AG08395 (cell line): ENCODE data around the gene CFTR.

Experiments used
- DNase-seq: peaks from one replicate; pipeline ENCODE4 v3.0.0; 2012; ENCODE audit warnings: mixed read lengths, low spot score

CFTR gene

DNA sequence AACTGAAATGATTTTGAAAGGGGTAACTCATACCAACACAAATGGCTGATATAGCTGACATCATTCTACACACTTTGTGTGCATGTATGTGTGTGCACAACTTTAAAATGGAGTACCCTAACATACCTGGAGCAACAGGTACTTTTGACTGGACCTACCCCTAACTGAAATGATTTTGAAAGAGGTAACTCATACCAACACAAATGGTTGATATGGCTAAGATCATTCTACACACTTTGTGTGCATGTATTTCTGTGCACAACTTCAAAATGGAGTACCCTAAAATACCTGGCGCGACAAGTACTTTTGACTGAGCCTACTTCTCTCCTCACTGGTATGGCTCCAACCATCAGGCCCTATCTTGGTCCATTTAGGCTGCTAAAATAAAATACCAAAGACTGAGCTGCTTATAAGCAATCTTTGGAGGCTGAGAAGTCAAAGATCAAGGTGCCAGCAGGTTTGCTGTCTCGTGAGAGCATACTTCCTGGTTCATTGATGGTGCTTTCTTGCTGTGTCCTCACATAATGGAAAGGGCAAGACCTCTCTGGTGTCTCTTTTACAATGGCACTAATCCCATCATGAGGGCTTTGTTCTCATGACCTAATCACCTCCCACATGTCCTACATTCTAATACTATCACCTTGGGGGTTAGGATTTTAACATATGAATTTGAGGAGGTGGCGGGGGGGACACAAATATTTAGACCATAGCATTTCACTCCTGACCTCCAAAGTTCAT lies 173.3 kb downstream of the CFTR start:
- DNase-seq: no peak

DNA sequence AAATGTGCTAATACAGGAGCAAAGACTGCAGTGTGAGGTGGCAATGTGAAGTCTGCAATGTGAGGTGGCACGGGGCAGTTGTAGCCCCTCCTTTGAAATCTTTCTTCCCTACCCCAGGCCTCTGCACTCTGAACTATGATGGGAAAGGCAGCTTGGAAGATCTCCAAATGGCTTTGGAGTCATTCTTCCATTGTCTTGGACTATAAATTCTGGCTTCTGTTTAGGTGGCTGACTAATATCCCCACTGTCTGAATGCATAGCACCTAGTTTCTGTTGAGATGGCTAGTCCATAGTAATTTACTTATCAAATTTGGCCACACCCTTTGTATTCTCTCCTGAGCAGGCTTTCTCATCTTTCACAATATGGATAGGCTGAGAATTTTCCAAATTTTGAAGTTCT lies 175.0 kb downstream of the CFTR start:
- no peak for DNase-seq

DNA sequence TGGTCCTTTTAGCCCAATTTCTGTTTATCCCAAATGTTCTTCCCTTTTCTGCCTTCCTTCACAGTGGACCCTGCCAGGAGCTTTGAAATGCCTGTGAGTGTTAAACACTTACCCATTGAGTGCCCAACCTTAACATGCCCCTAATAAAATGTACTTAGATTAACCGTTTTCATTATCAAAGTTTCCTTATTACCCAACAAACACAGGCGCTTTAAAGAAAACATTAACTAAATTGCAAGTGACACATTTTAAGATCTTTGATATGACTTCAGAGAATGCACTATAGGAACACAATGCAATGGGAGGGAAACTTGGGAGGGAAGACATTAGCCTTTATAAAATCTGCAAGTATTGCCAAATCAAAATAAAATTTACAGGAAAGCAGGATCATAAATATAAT lies 177.0 kb downstream of the CFTR start:
- DNase-seq: no peak

DNA sequence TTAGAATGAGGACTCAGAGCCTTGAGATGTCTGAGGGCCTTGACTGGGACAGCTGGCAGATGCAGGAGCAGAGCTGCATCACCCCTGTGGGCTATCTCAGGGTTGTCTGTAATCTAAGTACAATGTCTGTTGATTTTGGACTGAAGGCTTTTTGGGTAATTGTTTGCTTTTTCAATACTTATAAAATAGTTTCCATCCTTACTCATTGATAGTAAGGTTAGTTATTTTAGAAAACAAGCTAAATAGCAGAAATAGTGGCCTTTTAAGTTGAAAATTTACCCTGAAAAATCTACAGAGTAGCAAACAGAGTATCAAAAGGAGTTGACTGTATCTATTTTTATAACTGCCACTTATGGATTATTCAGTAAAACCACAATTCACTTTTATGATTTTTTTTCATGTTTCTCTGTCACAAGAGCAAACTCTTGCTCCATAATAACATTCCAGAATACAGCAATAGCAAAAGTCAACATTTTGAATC lies 179.7 kb downstream of the CFTR start:
- no peak for DNase-seq

DNA sequence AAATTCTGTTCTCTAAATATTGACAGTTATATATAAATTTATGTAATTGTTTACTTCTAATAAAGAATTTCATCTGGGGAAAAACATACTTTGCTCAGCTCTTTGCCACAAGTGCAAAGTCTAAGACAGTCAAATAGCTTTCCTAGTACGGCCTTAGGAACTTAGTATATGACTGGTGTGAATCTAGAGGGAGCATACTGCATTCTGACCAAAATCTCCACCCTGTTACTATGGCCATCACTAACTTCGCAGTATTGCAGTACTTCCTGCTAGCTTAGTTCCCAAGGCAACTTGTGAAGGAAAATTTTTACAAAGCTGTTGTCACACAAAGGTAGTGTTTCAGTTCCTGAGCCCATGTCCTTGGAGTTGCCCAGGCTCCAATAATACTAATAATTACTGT lies 181.5 kb downstream of the CFTR start:
- DNase-seq: no peak

DNA sequence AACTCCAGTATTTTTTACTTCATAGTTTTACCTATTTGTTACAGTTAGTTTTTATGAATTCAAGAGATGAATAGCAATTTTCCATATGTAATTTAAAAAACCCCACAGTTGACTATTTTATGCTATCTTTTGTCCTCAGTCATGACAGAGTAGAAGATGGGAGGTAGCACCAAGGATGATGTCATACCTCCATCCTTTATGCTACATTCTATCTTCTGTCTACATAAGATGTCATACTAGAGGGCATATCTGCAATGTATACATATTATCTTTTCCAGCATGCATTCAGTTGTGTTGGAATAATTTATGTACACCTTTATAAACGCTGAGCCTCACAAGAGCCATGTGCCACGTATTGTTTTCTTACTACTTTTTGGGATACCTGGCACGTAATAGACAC lies 184.2 kb downstream of the CFTR start:
- DNase-seq: no peak

DNA sequence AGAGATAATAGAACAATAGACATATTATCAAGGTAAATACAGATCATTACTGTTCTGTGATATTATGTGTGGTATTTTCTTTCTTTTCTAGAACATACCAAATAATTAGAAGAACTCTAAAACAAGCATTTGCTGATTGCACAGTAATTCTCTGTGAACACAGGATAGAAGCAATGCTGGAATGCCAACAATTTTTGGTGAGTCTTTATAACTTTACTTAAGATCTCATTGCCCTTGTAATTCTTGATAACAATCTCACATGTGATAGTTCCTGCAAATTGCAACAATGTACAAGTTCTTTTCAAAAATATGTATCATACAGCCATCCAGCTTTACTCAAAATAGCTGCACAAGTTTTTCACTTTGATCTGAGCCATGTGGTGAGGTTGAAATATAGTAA lies 185.5 kb downstream of the CFTR start:
- no peak for DNase-seq

DNA sequence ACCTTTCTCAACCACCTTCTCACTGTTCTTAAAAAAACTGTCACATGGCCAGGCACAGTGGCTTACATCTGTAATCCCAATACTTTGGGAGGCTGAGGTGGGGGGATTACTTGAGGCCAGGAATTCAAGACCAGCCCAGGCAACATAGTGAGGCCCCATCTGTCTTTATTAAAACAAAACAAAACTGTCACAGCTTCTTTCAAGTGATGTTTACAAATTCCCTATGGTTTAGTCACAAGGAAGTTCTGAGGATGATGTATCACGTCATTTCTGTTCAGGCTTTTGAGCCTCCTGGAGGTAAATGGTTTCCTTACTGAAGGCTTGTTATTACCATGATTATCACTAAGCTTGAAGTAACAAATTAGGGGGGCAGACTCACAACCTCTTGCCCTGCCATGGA lies 186.2 kb downstream of the CFTR start:
- DNase-seq: no peak

DNA sequence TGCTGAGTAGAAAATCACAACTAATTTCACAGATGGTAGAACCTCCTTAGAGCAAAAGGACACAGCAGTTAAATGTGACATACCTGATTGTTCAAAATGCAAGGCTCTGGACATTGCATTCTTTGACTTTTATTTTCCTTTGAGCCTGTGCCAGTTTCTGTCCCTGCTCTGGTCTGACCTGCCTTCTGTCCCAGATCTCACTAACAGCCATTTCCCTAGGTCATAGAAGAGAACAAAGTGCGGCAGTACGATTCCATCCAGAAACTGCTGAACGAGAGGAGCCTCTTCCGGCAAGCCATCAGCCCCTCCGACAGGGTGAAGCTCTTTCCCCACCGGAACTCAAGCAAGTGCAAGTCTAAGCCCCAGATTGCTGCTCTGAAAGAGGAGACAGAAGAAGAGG lies 186.9 kb downstream of the CFTR start:
- no peak for DNase-seq

DNA sequence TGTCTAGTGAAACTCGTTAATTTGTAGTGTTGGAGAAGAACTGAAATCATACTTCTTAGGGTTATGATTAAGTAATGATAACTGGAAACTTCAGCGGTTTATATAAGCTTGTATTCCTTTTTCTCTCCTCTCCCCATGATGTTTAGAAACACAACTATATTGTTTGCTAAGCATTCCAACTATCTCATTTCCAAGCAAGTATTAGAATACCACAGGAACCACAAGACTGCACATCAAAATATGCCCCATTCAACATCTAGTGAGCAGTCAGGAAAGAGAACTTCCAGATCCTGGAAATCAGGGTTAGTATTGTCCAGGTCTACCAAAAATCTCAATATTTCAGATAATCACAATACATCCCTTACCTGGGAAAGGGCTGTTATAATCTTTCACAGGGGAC lies 187.6 kb downstream of the CFTR start:
- no peak for DNase-seq

DNA sequence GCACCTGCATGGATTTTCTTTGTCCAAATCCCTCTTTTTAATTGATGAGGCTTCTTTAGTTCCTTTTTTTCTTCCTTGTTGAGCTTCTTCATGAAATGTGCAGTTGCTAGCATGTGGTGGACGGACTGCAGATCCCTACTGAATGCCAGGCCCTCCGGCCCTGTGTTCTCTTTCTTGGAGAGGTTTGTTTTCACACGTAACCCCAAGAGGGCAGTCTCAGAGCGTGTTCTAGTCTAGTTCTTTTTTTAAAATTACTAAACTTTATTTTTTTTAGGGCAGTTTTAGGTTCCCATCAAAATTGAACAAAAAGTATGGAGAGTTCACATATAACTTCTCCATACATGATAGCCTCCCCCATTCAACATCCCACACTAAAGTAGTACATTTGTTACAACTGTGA lies 190.0 kb downstream of the CFTR start:
- DNase-seq: no peak

DNA sequence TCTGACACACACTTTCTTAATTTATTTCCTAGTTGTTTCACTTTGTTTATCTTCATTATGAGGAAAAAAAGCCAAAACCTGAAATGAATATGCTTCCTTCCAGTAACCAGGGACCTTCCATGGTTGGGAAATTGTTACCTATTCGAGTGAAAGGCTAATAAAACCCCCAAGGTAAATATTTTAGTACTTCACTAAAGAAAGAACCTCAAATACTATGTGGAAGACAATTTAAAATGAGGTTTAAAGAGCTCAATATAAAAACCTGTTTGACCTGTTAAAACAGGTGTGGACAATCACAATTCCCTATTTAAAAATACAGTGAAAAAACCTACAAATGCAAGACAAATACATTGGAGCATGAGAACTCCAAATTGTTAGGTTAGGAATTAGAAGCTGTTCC lies 192.6 kb downstream of the CFTR start:
- DNase-seq: no peak

DNA sequence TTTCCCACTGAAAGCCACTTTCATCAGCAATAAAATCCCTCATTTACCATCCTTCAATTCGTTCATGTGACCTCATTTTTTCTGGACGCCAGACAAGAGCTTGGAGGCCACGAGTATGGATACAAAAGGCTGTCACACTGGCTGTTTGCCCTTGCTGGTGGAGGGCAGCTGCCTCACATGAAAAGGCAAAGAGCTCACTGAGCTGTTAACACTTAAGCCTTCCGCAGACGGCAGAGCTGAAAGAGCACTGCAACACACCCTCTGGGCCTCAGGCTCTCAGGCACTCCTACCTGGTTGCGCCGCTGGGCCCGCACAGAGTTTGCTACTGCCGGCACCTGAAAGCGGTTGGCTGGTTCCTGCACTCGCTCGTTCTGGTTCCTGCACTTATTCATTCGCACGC lies 193.5 kb downstream of the CFTR start:
- no peak for DNase-seq

DNA sequence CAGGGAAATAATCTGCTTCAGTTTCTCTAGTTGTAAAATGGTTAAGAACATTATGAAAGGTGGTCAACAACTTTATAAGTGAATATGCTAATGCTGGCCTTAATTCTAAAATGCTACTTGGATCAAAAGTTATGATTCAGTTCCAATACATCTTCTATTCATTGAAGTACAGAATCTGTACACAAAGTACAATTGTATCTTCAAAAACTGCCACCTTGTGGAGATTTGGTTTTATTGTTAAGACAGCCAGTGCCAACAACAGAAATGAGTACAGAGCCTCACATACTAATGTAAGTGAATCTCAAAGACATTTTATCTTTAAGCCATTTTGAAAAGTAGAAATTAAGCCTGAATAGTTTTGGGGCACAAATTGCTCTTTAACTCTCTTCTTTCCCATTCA lies 194.0 kb downstream of the CFTR start:
- peak; percentile 20 for DNase-seq

DNA sequence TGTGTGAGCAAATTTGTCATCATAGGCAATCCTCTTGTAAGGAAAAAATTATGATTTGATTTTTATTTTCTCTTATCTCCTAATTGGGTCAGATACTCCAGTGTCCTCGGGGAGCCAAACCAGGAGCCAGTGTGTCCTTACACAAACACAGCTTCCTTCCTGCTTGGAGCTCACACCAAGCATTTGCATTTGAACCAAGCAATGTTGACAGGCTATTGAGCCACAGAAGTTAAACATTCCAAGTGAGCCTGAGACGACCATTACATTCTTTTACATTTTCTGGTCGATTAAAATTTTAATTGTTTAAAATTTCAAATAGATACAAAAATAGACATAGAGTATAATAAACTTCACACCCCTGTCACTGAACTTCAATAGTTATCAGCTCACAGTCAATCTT lies 194.8 kb downstream of the CFTR start:
- no peak for DNase-seq

DNA sequence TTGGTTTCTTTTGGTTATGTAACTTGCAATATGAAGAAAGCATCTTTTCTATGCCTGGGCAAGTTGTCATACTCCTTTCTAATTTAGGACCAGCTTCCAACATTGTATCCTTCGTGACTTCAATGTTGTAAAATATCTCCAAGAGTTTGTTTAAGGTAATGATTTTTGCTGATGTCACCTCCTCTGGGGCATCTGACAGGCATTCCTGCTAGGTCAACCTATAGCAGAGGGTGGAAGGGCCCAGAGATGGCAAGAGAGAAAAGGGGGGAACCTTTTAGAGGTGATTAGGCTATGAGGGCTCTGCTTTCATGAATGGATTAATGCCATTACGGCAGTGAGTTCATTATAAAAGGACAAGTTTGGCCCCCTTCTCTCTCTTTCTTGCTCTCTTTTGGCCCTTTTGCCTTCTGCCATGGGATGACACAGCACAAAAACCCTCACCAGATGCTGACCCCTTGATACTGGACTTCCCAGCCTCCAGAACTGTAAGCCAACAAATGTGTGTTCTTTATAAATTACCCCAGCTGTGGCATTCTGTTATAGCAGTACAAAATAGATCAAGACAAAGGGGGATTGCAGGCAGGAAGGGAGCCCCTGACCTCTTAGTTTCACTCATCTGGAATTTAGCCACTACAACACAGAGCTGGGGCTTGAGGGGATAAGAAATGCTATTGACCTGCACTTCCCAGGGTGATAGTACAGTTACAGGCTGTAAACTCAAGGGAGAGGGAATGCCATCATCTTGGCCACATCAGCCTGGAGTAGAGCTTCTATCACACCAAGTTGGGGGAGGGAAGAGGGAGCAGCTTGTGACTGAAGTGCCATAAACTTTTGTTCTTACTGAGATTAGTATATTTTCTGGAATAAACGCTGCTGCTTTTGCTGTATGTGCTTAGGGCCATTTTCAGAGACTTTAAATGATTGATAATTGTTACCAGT lies 195.9 kb downstream of the CFTR start:
- no peak for DNase-seq

DNA sequence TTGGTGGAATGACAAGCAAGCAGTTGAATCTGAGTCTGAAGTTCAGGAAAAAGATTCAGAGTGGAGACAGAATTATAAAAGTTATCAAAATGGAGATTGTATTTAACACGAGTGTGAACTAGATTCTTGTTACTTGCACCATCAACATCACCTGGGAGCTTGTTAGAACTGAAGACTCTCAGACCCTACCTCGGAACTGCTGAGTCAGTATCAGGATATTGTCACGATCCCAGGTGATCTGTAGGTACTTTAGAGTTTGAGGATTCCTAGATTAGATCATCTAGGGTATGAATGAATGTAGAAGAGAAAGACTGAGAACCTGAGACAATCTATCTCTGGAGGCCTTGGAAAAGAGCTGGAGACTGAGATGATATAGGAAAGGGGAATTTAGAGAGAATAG lies 199.3 kb downstream of the CFTR start:
- DNase-seq: no peak

DNA sequence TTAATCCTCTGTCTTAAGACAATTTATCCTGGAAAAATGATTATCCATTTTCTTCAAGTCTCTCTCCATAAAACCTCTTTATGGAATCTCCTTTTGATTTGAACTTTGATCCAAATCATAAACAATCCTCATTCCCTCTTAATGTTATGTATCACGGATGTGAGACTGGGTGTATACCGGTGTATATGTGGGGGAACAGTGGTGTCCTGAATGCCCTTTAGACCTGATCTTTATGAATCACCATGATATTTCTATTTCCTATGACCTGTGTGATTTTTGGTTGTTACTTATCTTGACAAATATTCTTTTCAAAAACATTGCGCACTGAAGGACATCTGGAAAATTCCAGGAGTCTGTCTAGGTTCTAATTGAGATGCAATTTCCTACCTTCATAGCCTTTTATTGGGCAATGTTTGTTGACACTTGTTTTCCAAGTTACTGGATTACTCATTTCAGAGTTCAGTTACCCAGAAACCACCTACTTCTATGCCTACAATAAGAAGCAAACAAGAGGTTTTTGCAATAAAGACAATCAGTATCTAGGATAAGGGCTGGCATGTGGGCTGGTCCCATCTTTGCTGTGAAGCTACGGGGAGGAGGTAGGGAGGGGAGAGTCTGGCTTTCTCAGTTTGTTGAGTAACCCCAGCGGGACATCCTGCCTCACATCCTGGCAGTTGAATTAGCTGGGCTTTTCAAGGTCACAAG lies 203.0 kb downstream of the CFTR start:
- no peak for DNase-seq

DNA sequence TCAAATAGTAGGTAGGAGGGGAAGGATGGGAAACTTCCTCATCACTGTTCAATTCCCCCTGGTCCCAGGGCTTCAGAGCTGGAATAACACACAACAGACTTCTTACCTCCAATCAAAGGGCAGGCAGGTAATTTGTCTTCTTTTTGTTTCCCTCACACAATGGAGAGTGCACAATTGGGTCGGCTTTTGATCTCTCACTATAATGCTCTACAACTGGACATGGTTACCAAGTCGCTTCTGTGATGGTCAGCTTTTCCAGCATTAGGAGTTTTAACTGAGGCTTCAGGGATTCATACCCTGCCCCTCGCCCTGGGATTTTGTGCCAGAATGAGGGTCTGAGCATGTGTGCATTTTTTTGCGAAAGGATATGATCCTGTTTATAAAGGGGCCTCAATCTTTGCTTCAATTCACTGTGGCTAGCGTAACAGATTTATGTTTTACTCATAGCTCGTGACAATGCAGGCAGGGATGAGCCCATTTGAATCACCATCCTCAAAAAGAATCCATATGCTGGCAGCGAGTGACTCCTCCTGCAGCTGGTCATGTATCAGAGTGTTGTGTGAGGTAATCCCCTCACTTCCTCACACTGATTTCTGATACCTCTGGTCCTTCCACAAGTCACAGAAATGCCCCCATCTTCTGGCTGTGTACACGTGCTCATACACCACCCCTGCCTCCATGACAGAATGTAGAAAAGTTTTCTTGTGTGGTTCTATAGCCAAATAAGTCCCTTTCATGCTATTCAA lies 203.8 kb downstream of the CFTR start:
- DNase-seq: no peak

DNA sequence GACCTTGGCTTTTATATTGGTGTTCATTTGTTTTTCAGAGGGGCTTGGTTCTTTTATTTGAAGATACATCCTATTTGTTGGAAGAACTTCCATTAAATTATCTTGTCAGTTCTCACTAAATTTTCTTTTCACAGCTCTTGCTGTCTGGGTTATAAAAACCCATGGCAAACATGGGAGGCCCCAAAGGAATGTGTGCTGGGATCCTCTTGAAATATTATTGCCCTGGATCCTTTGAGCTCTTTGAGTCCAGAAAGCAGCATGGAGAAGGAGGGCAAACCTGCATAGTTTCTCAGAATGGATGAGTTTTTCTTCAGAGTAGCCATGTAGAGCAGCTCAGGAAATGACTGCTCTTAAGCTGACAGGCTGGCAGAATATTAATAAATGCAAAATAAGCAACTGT lies 206.0 kb downstream of the CFTR start:
- DNase-seq: no peak

DNA sequence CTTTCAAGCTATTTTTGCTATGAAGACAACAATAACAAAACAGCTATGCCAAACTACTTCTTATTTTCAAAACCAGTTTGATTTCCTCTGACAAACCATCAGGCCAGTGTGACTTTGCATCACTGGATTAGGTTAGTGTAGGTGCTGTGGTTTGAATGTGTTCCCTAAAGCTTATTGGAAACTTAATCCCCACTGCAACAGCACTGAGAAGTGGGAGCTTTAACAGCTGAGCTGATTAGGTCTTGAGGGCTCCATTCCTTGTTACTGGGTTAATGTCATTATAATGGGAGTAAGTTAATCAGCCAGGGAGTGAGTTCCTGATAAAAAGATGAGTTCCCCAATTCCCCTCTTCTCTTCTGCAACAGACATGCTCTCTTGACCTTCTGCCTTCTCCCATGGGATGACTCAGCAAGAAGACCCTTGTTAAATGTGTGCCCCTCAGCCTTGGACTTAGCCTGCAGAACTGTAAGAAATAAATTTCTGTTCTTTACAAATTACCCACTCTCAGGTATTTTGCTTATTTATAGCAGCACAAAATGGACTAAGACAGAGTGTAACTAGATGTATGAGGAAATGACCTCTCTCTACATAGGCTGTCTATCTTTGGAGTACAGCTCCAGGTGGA lies 206.6 kb downstream of the CFTR start:
- no peak for DNase-seq

DNA sequence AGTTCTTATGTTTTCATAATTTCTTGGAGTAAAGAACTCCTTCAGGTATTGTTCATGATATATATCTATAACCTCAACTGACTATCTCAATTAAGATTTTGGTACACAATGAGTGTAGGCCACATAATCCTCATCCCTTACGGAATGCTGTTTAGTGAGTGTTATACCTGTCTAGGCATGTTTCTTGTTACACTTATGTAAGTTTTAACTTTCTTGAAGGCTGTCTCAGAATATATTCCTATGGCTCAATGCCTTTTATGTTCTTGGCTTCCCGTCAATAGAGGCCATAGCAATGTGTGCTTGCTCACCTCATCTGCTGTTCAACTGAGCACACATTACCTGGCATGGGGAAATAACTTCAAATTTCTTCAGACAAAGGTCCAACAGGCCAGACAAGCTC lies 208.3 kb downstream of the CFTR start:
- DNase-seq: no peak
